ENCODE measurements around the gene RCAN3. TPM values are rescaled to one million over a fixed set of nuclear protein-coding genes. Genes with fewer than 3 reads are reported as not detected.
A peak's percentile ranks its signal among the peaks of the same experiment; 100 is the strongest.

The RCAN3 gene
- total RNA-seq, 1 donor from 2014 or later: 20.4 TPM

- no peak for DNase-seq (ENCODE audit: extremely low spot score, unreplicated experiment)
- Mint-ChIP-seq H3K27ac (peak overlapping the region; percentile 20), H3K9me3 (no peaks in the 10 kb centered on the region), H3K36me3 (peaks cover 14% of the 10 kb centered on the region), H3K4me1 (ENCODE audit: unreplicated experiment) (peaks cover 22% of the 10 kb centered on the region), H3K4me3 (no peak overlapping the region), H3K27me3 (no peaks in the 10 kb centered on the region)
- no peak for TF ChIP-seq CTCF (conservative IDR thresholded peaks at IDR 0.05)
Observed at GRCh38 chr1:24468685-24469316, 33.8 kb upstream of the RCAN3 start.

GRCh38 chr1:24470592-24470991 lies 32.0 kb upstream of the RCAN3 start:
- no peak for TF ChIP-seq CTCF (conservative IDR thresholded peaks at IDR 0.05)
- no peak overlapping the region for H3K4me3 Mint-ChIP-seq
- no peaks in the 10 kb centered on the region for H3K9me3 Mint-ChIP-seq
- H3K36me3 Mint-ChIP-seq: peaks cover 11% of the 10 kb centered on the region
- DNase-seq (ENCODE audit: extremely low spot score, unreplicated experiment): no peak
- peaks cover 9% of the 10 kb centered on the region for H3K4me1 Mint-ChIP-seq (ENCODE audit: unreplicated experiment)
- no peaks in the 10 kb centered on the region for H3K27me3 Mint-ChIP-seq
- H3K27ac Mint-ChIP-seq: no peak overlapping the region

- H3K27ac Mint-ChIP-seq: peak overlapping the region; percentile 41
- peaks cover 15% of the 10 kb centered on the region for H3K4me1 Mint-ChIP-seq (ENCODE audit: unreplicated experiment)
Observed at GRCh38 chr1:24472527-24473251, 29.9 kb upstream of the RCAN3 start.

GRCh38 chr1:24474193-24474592 lies 28.4 kb upstream of the RCAN3 start:
- Mint-ChIP-seq H3K4me1 (ENCODE audit: unreplicated experiment) (peaks cover 7% of the 10 kb centered on the region), H3K36me3 (peaks cover 4% of the 10 kb centered on the region), H3K27ac (no peak overlapping the region), H3K9me3 (no peaks in the 10 kb centered on the region), H3K27me3 (no peaks in the 10 kb centered on the region), H3K4me3 (no peak overlapping the region)
- no peak for DNase-seq (ENCODE audit: extremely low spot score, unreplicated experiment)
- no peak for TF ChIP-seq CTCF (conservative IDR thresholded peaks at IDR 0.05)

More at GRCh38 chr1:24472527-24473251, 29.9 kb upstream of the RCAN3 start:
- Mint-ChIP-seq H3K9me3 (no peaks in the 10 kb centered on the region), H3K4me3 (no peak overlapping the region), H3K36me3 (peaks cover 8% of the 10 kb centered on the region), H3K27me3 (no peaks in the 10 kb centered on the region)
- TF ChIP-seq CTCF (conservative IDR thresholded peaks at IDR 0.05): no peak
- DNase-seq (ENCODE audit: extremely low spot score, unreplicated experiment): no peak

- TF ChIP-seq CTCF (conservative IDR thresholded peaks at IDR 0.05): no peak
- no peak overlapping the region for H3K4me3 Mint-ChIP-seq
- no peaks in the 10 kb centered on the region for H3K9me3 Mint-ChIP-seq
- H3K27me3 Mint-ChIP-seq: no peaks in the 10 kb centered on the region
- no peaks in the 10 kb centered on the region for H3K36me3 Mint-ChIP-seq
- no peak overlapping the region for H3K27ac Mint-ChIP-seq
- H3K4me1 Mint-ChIP-seq (ENCODE audit: unreplicated experiment): peaks cover 7% of the 10 kb centered on the region
- no peak for DNase-seq (ENCODE audit: extremely low spot score, unreplicated experiment)
Observed at GRCh38 chr1:24475700-24476099, 26.9 kb upstream of the RCAN3 start.
